Measurements from ENCODE around the gene HLA-DOB.
"Not testable (repeated sequence)": the region's sequence is repeated elsewhere in the genome, so short reads cannot be mapped to it uniquely, and the experiment has no call there.

The HLA-DOB gene

DNA sequence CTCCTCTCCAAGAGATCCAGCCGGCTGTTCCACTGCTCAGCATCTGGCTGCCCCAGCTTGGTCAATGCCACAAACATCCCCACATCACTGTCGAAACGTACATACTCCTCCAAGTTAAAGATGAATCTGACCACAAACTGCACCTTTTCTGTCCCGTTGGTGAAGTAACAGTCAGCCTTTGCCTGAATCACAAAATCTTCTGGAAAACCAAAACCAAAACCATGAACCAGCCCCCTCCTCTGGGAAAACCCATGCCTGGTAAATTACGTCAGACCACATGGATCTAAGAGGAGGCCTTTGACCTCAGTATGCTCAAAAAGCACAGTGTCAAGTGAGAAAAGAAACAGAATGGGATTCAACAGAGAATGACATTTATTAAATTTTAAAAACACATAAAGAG is 1.7 kb downstream of the HLA-DOB start:
- in situ Hi-C loops (cut with MboI; ENCODE audit: low sequenced_read_pairs) = no loop called here

DNA sequence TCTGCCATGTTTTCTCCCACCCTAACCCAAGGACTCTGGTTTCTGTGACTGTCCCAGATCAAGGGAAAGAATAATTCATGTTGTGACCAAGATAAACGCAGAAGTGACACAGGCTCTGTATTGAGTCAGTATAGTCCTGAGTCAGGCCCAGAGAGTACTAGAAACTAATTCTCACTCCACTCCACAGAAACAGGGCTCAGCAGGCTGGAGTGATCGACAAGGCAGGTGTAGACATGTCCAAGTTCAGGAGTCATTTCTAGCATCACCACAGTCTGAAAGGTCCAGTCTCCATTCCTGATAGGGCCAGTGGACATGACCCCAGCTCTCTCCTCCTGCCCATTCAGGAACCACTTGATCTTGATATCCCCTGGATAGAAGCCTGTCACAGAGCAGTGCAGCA is 2.7 kb downstream of the HLA-DOB start:
- in situ Hi-C loops (cut with MboI; ENCODE audit: low sequenced_read_pairs) = no loop called here

DNA sequence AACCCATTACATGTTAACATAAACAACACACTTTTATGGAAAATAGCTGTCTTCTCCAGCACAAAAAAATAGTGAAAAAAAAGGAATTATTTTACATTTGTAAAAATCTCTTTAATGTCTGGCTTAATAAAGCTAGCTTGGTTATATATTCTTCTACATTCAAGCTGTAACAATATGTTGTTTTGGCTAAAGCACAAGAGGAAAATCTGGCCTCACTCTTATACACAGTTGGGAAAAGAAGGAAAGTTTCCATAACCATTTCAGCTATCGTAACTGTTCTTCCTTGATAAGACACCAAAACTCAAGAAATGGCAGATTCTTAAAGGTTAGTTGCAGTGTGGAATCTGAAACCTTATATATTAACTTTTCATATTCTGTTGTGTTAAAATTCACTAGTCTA is 7.6 kb downstream of the HLA-DOB start:
- in situ Hi-C loops (cut with MboI; ENCODE audit: low sequenced_read_pairs) = no loop called here

- in situ Hi-C loops (cut with MboI; ENCODE audit: low sequenced_read_pairs) = no loop called here
Measured at GRCh38 chr6:32807020-32807580, 9.7 kb downstream of the HLA-DOB start.

GRCh38 chr6:32805404-32805803 is 11.4 kb downstream of the HLA-DOB start:
- in situ Hi-C loops (cut with MboI; ENCODE audit: low sequenced_read_pairs) = not testable (repeated sequence)

DNA sequence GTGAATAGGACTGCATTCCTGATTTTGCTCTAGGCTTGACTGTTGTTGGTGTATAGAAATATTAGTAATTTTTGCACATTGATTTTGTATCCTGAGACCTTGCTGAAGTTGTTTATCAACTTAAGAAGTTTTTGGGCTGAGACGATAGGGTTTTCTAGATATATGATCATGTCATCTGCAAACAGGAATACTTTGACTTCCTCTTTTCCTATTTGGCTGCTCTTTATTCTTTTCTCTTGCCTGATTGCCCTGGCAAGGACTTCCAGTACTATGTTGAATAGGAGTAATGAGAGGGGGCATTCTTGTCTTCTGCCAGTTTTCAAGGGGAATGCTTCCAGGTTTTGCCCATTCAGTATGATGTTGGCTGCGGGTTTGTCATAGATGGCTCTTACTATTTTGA is 13.4 kb downstream of the HLA-DOB start:
- in situ Hi-C loops (cut with MboI; ENCODE audit: low sequenced_read_pairs) = no loop called here

GRCh38 chr6:32799740-32800139 is 17.1 kb downstream of the HLA-DOB start:
- in situ Hi-C loops (cut with MboI; ENCODE audit: low sequenced_read_pairs) = loop anchor here (10.0 kb wide), 1 partner anchor 375 kb away; no protein-coding TSS in a partner anchor

GRCh38 chr6:32799168-32799567 is 17.6 kb downstream of the HLA-DOB start:
- in situ Hi-C loops (cut with MboI; ENCODE audit: low sequenced_read_pairs) = loop anchor here (10.0 kb wide), 1 partner anchor 374 kb away; no protein-coding TSS in a partner anchor

GRCh38 chr6:32796848-32797776 is 19.7 kb downstream of the HLA-DOB start:
- in situ Hi-C loops (cut with MboI; ENCODE audit: low sequenced_read_pairs) = loop anchor here (10.0 kb wide), 1 partner anchor 372 kb away; no protein-coding TSS in a partner anchor

GRCh38 chr6:32794510-32794909 is 22.3 kb downstream of the HLA-DOB start:
- in situ Hi-C loops (cut with MboI; ENCODE audit: low sequenced_read_pairs) = loop anchor here (10.0 kb wide), 1 partner anchor 370 kb away; no protein-coding TSS in a partner anchor

GRCh38 chr6:32792901-32793435 is 23.8 kb downstream of the HLA-DOB start:
- in situ Hi-C loops (cut with MboI; ENCODE audit: low sequenced_read_pairs) = loop anchor here (10.0 kb wide), 1 partner anchor 368 kb away; no protein-coding TSS in a partner anchor

- in situ Hi-C loops (cut with MboI; ENCODE audit: low sequenced_read_pairs) = loop anchor here (10.0 kb wide), 1 partner anchor 366 kb away; no protein-coding TSS in a partner anchor
Measured at GRCh38 chr6:32790306-32790705, 26.5 kb downstream of the HLA-DOB start.

- in situ Hi-C loops (cut with MboI; ENCODE audit: low sequenced_read_pairs) = no loop called here
Measured at GRCh38 chr6:32785781-32786533, 30.8 kb downstream of the HLA-DOB start.

GRCh38 chr6:32782923-32783322 is 33.9 kb downstream of the HLA-DOB start:
- in situ Hi-C loops (cut with MboI; ENCODE audit: low sequenced_read_pairs) = not testable (repeated sequence)

DNA sequence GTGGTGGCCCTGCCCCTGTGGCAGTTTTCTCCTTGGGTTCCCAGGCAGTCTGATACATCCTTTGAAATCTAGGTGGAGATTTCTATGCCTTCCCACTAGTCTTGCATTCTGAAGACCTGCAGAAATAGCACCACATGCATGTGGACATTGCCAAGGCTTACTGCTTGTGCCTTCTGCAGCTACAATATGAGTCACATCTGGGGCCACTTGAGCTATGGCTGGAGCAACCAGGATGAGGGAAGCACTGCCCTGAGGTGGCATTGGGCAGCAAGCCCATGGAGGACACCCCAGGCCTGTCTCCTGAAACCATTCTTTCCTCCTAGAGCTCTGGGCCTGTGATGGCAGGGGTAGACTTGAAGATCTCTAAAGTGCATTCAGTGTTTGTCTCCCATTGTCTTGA is 37.8 kb downstream of the HLA-DOB start:
- in situ Hi-C loops (cut with MboI; ENCODE audit: low sequenced_read_pairs) = no loop called here

DNA sequence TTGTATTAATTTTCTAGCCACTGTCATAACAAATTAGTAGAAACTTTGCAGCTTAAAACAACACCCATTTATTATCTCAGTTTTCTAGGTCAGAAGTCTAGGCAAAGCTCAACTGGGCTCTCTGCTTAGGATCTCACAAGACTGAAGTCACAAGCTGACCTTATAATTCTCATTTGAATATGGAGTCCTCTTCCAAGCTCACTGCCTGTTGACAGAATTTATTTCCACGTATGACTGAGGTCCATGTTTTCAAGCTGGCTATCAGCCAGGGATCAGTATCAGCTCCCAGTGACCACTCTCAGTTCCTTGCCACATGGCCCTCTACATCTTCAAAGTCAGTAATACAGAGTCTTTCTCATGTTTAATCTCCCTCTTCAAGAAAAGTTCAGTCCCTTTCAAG is 41.7 kb downstream of the HLA-DOB start:
- in situ Hi-C loops (cut with MboI; ENCODE audit: low sequenced_read_pairs) = no loop called here

DNA sequence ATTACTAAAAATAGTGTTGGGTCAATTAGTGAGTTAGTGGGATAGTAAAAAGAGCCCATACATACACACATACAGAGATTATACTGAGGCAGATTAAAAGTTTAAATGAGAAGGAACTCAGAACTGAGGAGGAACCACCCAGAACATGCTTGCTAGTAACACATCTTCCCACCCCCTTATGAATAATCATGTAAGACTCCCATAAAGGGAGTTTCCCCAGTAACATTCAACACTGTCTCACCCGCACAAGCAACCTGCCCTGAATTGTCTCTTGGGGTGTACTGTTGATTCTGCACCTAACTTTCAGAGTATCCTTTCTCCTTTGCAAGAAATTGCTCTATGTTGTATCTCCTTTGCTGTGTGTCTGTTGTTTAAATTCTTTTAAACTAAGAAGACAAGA is 42.4 kb downstream of the HLA-DOB start:
- in situ Hi-C loops (cut with MboI; ENCODE audit: low sequenced_read_pairs) = no loop called here

DNA sequence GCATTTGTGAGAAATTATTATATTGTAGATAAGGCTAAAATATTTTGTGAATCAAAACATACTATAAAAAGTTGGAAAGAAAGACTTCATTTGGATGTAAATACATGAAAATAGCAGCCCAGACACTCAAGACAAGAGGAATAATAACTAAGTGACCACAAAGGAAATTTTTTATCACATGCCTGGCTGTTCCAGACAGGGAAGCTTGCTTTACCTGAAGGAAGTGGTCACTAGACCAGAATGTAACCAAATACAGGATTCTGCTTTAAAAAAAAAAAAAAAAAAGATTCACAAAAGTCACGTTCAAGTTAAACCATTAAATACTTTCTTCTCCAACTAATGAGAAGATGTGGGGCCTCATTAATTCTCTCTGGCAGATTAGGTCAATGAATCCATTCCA is 44.1 kb downstream of the HLA-DOB start:
- in situ Hi-C loops (cut with MboI; ENCODE audit: low sequenced_read_pairs) = no loop called here

GRCh38 chr6:32764048-32764447 is 52.8 kb downstream of the HLA-DOB start:
- in situ Hi-C loops (cut with MboI; ENCODE audit: low sequenced_read_pairs) = no loop called here

- in situ Hi-C loops (cut with MboI; ENCODE audit: low sequenced_read_pairs) = no loop called here
Measured at GRCh38 chr6:32763421-32763820, 53.4 kb downstream of the HLA-DOB start, which contains the start of gene HLA-DQB2. Gene HLA-DQB2, minus strand, starts transcription at chr6:32763532. Its CDS starts 62 bp downstream, at chr6:32763470.
